H1 (cell line): ENCODE data around the gene IGF2BP3. TPM values are rescaled to one million over a fixed set of nuclear protein-coding genes. Genes with fewer than 3 reads are reported as not detected.

Source experiments
- CTCF ChIA-PET: fragments of 300-600 bp; sonication (Branson Sonifier 250); formaldehyde crosslinking; loops from one replicate; lab custom pipeline; 2021; ENCODE audit not compliant: partially characterized antibody; lab: Charles Lee
- POLR2A ChIA-PET: fragments of 300-600 bp; sonication (Branson Sonifier 250); formaldehyde crosslinking; loops from one replicate; lab custom pipeline; 2021; ENCODE audit warnings: inconsistent platforms; ENCODE audit not compliant: partially characterized antibody; lab: Charles Lee
- DNase-seq, 2 experiments: peaks; one replicate each; pipeline versions ENCODE4 v3.0.0 to v3.0.0-alpha.2; 2010 to 2022; ENCODE audit warnings: low spot score in 2 of 2, low read depth in 1 of 2, mixed read lengths in 1 of 2
- FAIRE-seq: peaks from 2 replicates; lab custom pipeline; 2011; peaks lifted over from hg19 to GRCh38; lab: Jason Lieb, UNC
- H2AFZ ChIP-seq: 2 replicates; pipeline ENCODE4 v1.8.1; 2012; ENCODE audit warnings: low read length, inconsistent platforms
- H2AK5ac ChIP-seq: 2 replicates; pipeline ENCODE4 v1.6.1; 2013; ENCODE audit warnings: low read depth, low read length
- H2BK120ac ChIP-seq: replicated peaks from 2 replicates; pipeline ENCODE3; 2013; ENCODE audit warnings: low read depth, low read length, inconsistent platforms
- H2BK12ac ChIP-seq: 2 replicates; pipeline ENCODE4 v1.6.1; 2013; ENCODE audit warnings: low read depth, low read length
- H2BK15ac ChIP-seq: 2 replicates; pipeline ENCODE4 v1.6.1; 2013; ENCODE audit warnings: low read length
- H2BK20ac ChIP-seq: 2 replicates; pipeline ENCODE4 v1.6.1; 2013; ENCODE audit warnings: low read length
- H2BK5ac ChIP-seq: 2 replicates; pipeline ENCODE4 v1.6.1; 2013; ENCODE audit warnings: low read depth, low read length
- H3K14ac ChIP-seq: 2 replicates; pipeline ENCODE4 v1.6.1; 2013; ENCODE audit warnings: inconsistent platforms; ENCODE audit not compliant: insufficient read length
- H3K18ac ChIP-seq: 2 replicates; pipeline ENCODE4 v1.6.1; 2013; ENCODE audit warnings: low read length; ENCODE audit errors: extremely low read depth
- H3K23ac ChIP-seq: 2 replicates; pipeline ENCODE4 v1.6.1; 2013; ENCODE audit warnings: inconsistent platforms; ENCODE audit not compliant: insufficient read length
- H3K23me2 ChIP-seq: 2 replicates; pipeline ENCODE4 v1.6.1; 2013; ENCODE audit warnings: low read depth, low read length
- H3K27ac ChIP-seq: 2 replicates; pipeline ENCODE4 v1.6.1; 2011; ENCODE audit warnings: low read depth, low read length, inconsistent platforms
- H3K27me3 ChIP-seq, 4 experiments: replicated peaks in 1 of 4; 1 replicate in 1 of 4; 2 replicates in 3 of 4; pipeline versions ENCODE4 v1.6.1 to v1.8.1; 2011 to 2013; ENCODE audit warnings: low read length in 3 of 4, mild to moderate bottlenecking in 3 of 4, inconsistent platforms in 2 of 4, mixed read lengths in 2 of 4, moderate library complexity in 1 of 4; ENCODE audit not compliant: control insufficient read depth in 3 of 4, insufficient read depth in 3 of 4; ENCODE audit errors: extremely low read depth in 1 of 4
- H3K36me3 ChIP-seq, 4 experiments: 2 replicates each; pipeline versions ENCODE4 v1.6.1 to v1.8.1; 2011 to 2013; ENCODE audit warnings: mild to moderate bottlenecking in 4 of 4, low read length in 3 of 4, moderate library complexity in 2 of 4, control low read depth in 1 of 4, inconsistent platforms in 1 of 4; ENCODE audit not compliant: insufficient read depth in 4 of 4, control insufficient read depth in 2 of 4
- H3K4ac ChIP-seq: replicated peaks from 2 replicates; pipeline ENCODE3; 2013; ENCODE audit warnings: low read length, low read depth, mixed read lengths, inconsistent platforms; ENCODE audit not compliant: insufficient read length
- H3K4me1 ChIP-seq, 4 experiments: replicated peaks in 1 of 4; 1 replicate in 1 of 4; 2 replicates in 3 of 4; pipeline versions ENCODE4 v1.6.1 to v1.8.1; 2011 to 2013; ENCODE audit warnings: low read length in 3 of 4, inconsistent platforms in 2 of 4, mixed read lengths in 1 of 4; ENCODE audit not compliant: insufficient read depth in 4 of 4, control insufficient read depth in 3 of 4
- H3K4me2 ChIP-seq, 2 experiments: 2 replicates each; pipeline versions ENCODE4 v1.6.1 to v1.8.1; 2011 to 2013; ENCODE audit warnings: low read depth in 2 of 2, low read length in 2 of 2, control low read depth in 1 of 2, inconsistent platforms in 1 of 2, mild to moderate bottlenecking in 1 of 2; ENCODE audit not compliant: insufficient read depth in 1 of 2
- H3K4me3 ChIP-seq, 4 experiments: fragments of 200-600, 300-600 bp in 1 of 4; sonication (generic), shearing (Covaris generic), sonication (Bioruptor Twin) in 1 of 4; 2 replicates each; pipeline versions ENCODE4 v1.5.1 to v1.8.1; 2011 to 2016; ENCODE audit warnings: low read length in 4 of 4, low read depth in 3 of 4, control low read depth in 2 of 4, inconsistent platforms in 2 of 4, mild to moderate bottlenecking in 2 of 4, mixed read lengths in 1 of 4, moderate library complexity in 1 of 4; ENCODE audit not compliant: insufficient read depth in 2 of 4; ENCODE audit errors: extremely low read depth in 1 of 4
- H3K56ac ChIP-seq: replicated peaks from 2 replicates; pipeline ENCODE3; 2013; ENCODE audit warnings: low read depth, mild to moderate bottlenecking, mixed read lengths, low read length, inconsistent platforms; ENCODE audit not compliant: insufficient read length
- H3K79me1 ChIP-seq: 2 replicates; pipeline ENCODE4 v1.6.1; 2013; ENCODE audit warnings: low read depth, low read length, control low read depth
- H3K79me2 ChIP-seq, 2 experiments: 2 replicates each; pipeline versions ENCODE4 v1.6.1 to v1.8.1; 2012 to 2013; ENCODE audit warnings: low read length in 2 of 2, mild to moderate bottlenecking in 2 of 2, inconsistent platforms in 1 of 2; ENCODE audit not compliant: insufficient read depth in 2 of 2, control insufficient read depth in 1 of 2
- H3K9ac ChIP-seq, 4 experiments: replicated peaks in 1 of 4; 1 replicate in 1 of 4; 2 replicates in 3 of 4; pipeline versions ENCODE4 v1.6.1 to v1.8.1; 2011 to 2013; ENCODE audit warnings: low read depth in 3 of 4, low read length in 3 of 4, control low read depth in 2 of 4, mild to moderate bottlenecking in 2 of 4, moderate library complexity in 2 of 4, inconsistent platforms in 1 of 4; ENCODE audit errors: extremely low read depth in 1 of 4
- H3K9me3 ChIP-seq, 2 experiments: 2 replicates each; pipeline versions ENCODE4 v1.6.1 to v1.8.1; 2012 to 2013; ENCODE audit warnings: mild to moderate bottlenecking in 2 of 2, moderate library complexity in 2 of 2, control low read depth in 1 of 2, inconsistent platforms in 1 of 2, low read depth in 1 of 2, low read length in 1 of 2, mixed read lengths in 1 of 2; ENCODE audit not compliant: insufficient read depth in 2 of 2
- H4K20me1 ChIP-seq, 2 experiments: replicated peaks in 1 of 2; 2 replicates each; pipeline versions ENCODE3 to v1.8.1; 2011 to 2013; ENCODE audit warnings: inconsistent platforms in 2 of 2, low read length in 2 of 2, mild to moderate bottlenecking in 1 of 2; ENCODE audit not compliant: insufficient read depth in 2 of 2, control insufficient read depth in 1 of 2
- H4K5ac ChIP-seq: 2 replicates; pipeline ENCODE4 v1.6.1; 2013; ENCODE audit warnings: low read length, low read depth, mixed read lengths, inconsistent platforms; ENCODE audit not compliant: insufficient read length
- H4K8ac ChIP-seq: 2 replicates; pipeline ENCODE4 v1.8.0; 2013; ENCODE audit warnings: mild to moderate bottlenecking, moderate library complexity, low read length, inconsistent platforms; ENCODE audit not compliant: insufficient read depth; ENCODE audit errors: extremely low read depth
- H4K91ac ChIP-seq: replicated peaks from 2 replicates; pipeline ENCODE3; 2013; ENCODE audit warnings: low read length, mixed read lengths, inconsistent platforms; ENCODE audit not compliant: insufficient read length
- ASH2L ChIP-seq: fragments of 200-600, 300-600 bp; sonication (generic); IDR thresholded peaks from one replicate; pipeline ENCODE4 v1.7.1; 2017; ENCODE audit warnings: low read length
- CBX5 ChIP-seq: fragments of 300-800, 300-1000 bp; sonication (generic); IDR thresholded peaks from 2 replicates; pipeline ENCODE4 v1.7.1; 2016; ENCODE audit warnings: antibody characterized with exemption, low read length, low read depth
- JUN ChIP-seq: IDR thresholded peaks from 2 replicates; pipeline ENCODE4 v1.6.1; 2011; ENCODE audit warnings: low read depth, mild to moderate bottlenecking, improper control_type of control experiment, low read length
- JUND ChIP-seq: IDR thresholded peaks from 2 replicates; pipeline ENCODE4 v1.6.1; 2011; ENCODE audit warnings: mild to moderate bottlenecking, improper control_type of control experiment, low read length
- MAFK ChIP-seq: IDR thresholded peaks from 2 replicates; pipeline ENCODE4 v1.6.1; 2012; ENCODE audit warnings: low read depth, mild to moderate bottlenecking, improper control_type of control experiment, low read length
- MAX ChIP-seq: IDR thresholded peaks from 2 replicates; pipeline ENCODE4 v1.6.1; 2012; ENCODE audit warnings: inconsistent platforms
- NRF1 ChIP-seq: IDR thresholded peaks from 2 replicates; pipeline ENCODE4 v1.6.1; 2011; ENCODE audit warnings: mild to moderate bottlenecking, low read depth, low read length, improper control_type of control experiment
- RNF2 ChIP-seq: fragments of 200-900, 300-1000 bp; sonication (generic); IDR thresholded peaks from 2 replicates; pipeline ENCODE4 v1.7.1; 2016; ENCODE audit warnings: borderline replicate concordance, low read depth, mild to moderate bottlenecking, antibody characterized with exemption, low read length; ENCODE audit not compliant: poor library complexity, severe bottlenecking; ENCODE audit errors: missing control alignments
- SAP30 ChIP-seq: fragments of 300-600 bp; sonication (generic); IDR thresholded peaks from 2 replicates; pipeline ENCODE4 v1.7.1; 2012; ENCODE audit warnings: low read length, moderate library complexity, mild to moderate bottlenecking, inconsistent platforms; ENCODE audit not compliant: insufficient read depth, insufficient replicate concordance
- SP4 ChIP-seq: IDR thresholded peaks from 2 replicates; pipeline ENCODE4 v1.6.1; 2012; ENCODE audit warnings: low read length, inconsistent platforms
- TBP ChIP-seq: IDR thresholded peaks from 2 replicates; pipeline ENCODE4 v1.6.1; 2011; ENCODE audit warnings: low read depth, low read length, improper control_type of control experiment
- TEAD4 ChIP-seq: IDR thresholded peaks from 2 replicates; pipeline ENCODE4 v1.6.1; 2012; ENCODE audit warnings: low read depth, low read length, inconsistent platforms, mixed read lengths
- YY1 ChIP-seq: IDR thresholded peaks from 2 replicates; pipeline ENCODE4 v1.6.1; 2011; ENCODE audit warnings: low read depth, mild to moderate bottlenecking, low read length
- WGBS, 2 experiments: shearing (Covaris generic) in 1 of 2; methylation state at CpG; one replicate each; pipeline versions ENCODE4 v1.1.6 to v1.1.7; 2013 to 2015; ENCODE audit warnings: low lambda C conversion rate in 2 of 2, mixed read lengths in 2 of 2, inconsistent platforms in 1 of 2, low coverage in 1 of 2, missing lambda C conversion rate in 1 of 2; ENCODE audit not compliant: insufficient replicate concordance in 2 of 2, insufficient coverage in 1 of 2, insufficient read length in 1 of 2; ENCODE audit errors: extremely low coverage in 1 of 2, missing lambda C conversion rate in 1 of 2; 5-methylcytosine and 5-hydroxymethylcytosine counted together
- polyA plus RNA-seq, 7 experiments: library from polyadenylated mRNA; depleted of rRNA in 3 of 7; stranded (reverse) in 5 of 7; unstranded in 2 of 7; fragments of >200 nt in 5 of 7; fragments of 200-250 nt in 2 of 7; gene quantifications; 1 replicate in 5 of 7; 2 replicates in 1 of 7; 4 replicates in 1 of 7; pipeline versions ENCODE4 v1.2.1 to v1.2.3, GENCODE V29; 2011 to 2013; ENCODE audit warnings: missing spikeins in 2 of 7, mixed read lengths in 2 of 7
- total RNA-seq: library from RNA; stranded (reverse); fragmentation: NEBNext Ultra II Directional; extraction: Animal tissue kit (Norgen Biotek cat#: 25700); gene quantifications from 2 replicates; pipeline ENCODE4 v1.2.1, GENCODE V29; 2021

The IGF2BP3 gene
- total and polyA plus RNA-seq, 2 of the 8 experiments (the other 6 are each of a cell fraction or from before 2014, with no cell fraction given) = 66.3 to 193 TPM

DNA sequence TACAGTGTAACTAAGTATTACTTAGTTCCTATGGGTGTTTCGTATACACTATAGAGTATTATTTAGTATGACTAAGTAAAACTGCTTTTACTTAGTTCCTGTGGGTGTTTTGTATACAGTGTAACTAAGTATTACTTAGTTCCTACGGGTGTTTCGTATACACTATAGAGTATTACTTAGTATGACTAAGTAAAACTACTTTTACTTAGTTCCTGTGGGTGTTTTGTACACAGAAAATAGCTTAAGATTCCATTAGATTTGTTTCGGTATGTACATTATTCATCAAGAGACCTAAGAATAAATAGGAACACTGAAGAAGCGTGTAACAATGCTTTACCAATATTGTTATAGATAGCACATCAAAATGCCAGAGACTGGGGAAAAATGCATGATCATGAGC lies 25.0 kb downstream of the IGF2BP3 start:
- H3K9me3 ChIP-seq = no peaks in the 10 kb centered on the region
- no peak overlapping the region for H3K27ac ChIP-seq
- H3K4ac ChIP-seq = no peak overlapping the region
- ChIA-PET POLR2A (interaction anchor here (1.0 to 2.4 kb wide), 8 partner anchors 8 to 86 kb away, joined by 3 to 10 read pairs (median 4); no protein-coding TSS in a partner anchor), CTCF (interaction anchor here (1.0 to 1.1 kb wide), 2 partner anchors 15 to 18 kb away, joined by 3 to 4 read pairs; no protein-coding TSS in a partner anchor)
- H3K36me3 ChIP-seq = peaks cover 0 to 39% (median 3%) of the 10 kb centered on the region in 4 experiments; a peak in 2 of 8 replicates
- no peak overlapping the region for H2BK20ac ChIP-seq
- H3K56ac ChIP-seq = no peak overlapping the region
- no peaks in the 10 kb centered on the region for H3K23me2 ChIP-seq
- H4K91ac ChIP-seq = no peak overlapping the region
- H3K27me3 ChIP-seq = no peaks in the 10 kb centered on the region
- H2BK120ac ChIP-seq = no peak overlapping the region
- H3K79me2 ChIP-seq = peaks cover 28 to 99% of the 10 kb centered on the region in 2 experiments
- peaks cover 15 to 16% of the 10 kb centered on the region in 2 experiments for H4K20me1 ChIP-seq
- no peak overlapping the region for H2BK15ac ChIP-seq
- no peak overlapping the region for H4K8ac ChIP-seq
- no peak overlapping the region for H2AFZ ChIP-seq
- no peak overlapping the region for H3K18ac ChIP-seq
- no peak overlapping the region for H3K4me3 ChIP-seq
- no peak for DNase-seq
- 93% methylated on average over 5 of the region's 5 CpGs; no CpG with 5 or more reads in 1 of the 2 experiments for WGBS, 2 experiments
- no peak overlapping the region for H4K5ac ChIP-seq
- TF ChIP-seq SP4 = no peak
- no peak for TF ChIP-seq TBP
- TF ChIP-seq MAX = no peak
- TF ChIP-seq ASH2L = no peak
- TF ChIP-seq YY1 = no peak
- TF ChIP-seq JUN = no peak
- TF ChIP-seq SAP30 = no peak
- TF ChIP-seq TEAD4 = no peak
- no peak for TF ChIP-seq JUND
- no peak for TF ChIP-seq RNF2
- no peak for TF ChIP-seq CBX5
- no peak for TF ChIP-seq NRF1
- TF ChIP-seq MAFK = no peak
- TF ChIP-seq, all 59 proteins: peak for 0
- no peak overlapping the region for H3K9ac ChIP-seq
- no peak overlapping the region for H2AK5ac ChIP-seq
- H3K4me1 ChIP-seq = peaks cover 0 to 3% (median 1%) of the 10 kb centered on the region in 4 experiments; a peak in 2 of 7 replicates
- no peak for FAIRE-seq
- H3K79me1 ChIP-seq = peaks cover 6% of the 10 kb centered on the region
- H3K4me2 ChIP-seq = no peak overlapping the region
- H2BK5ac ChIP-seq = no peak overlapping the region
- no peak overlapping the region for H3K14ac ChIP-seq
- no peak overlapping the region for H2BK12ac ChIP-seq
- no peak overlapping the region for H3K23ac ChIP-seq
